Astrocyte (in vitro differentiated cells and primary cell): ENCODE results near the gene C5.

Source experiments
- CTCF ChIP-seq: IDR thresholded peaks from 2 replicates; pipeline ENCODE4 v1.5.1; 2011; ENCODE audit warnings: low read depth, mild to moderate bottlenecking, inconsistent platforms, low read length, moderate library complexity; ENCODE audit not compliant: insufficient read depth
- EZH2 ChIP-seq: IDR thresholded peaks from 2 replicates; pipeline ENCODE4 v1.6.1; 2012; ENCODE audit warnings: mild to moderate bottlenecking, low read length, inconsistent platforms; ENCODE audit not compliant: insufficient read depth

GRCh38 chr9:120978987-120979386 lies 71.1 kb downstream of the C5 start:
- TF ChIP-seq CTCF (no peak), EZH2 (no peak)
